GM19328 (cell line): Measurements from ENCODE around the gene ZNF740.
A peak's percentile ranks its signal among the peaks of the same experiment; 100 is the strongest.
"Not testable (repeated sequence)": the region's sequence is repeated elsewhere in the genome, so short reads cannot be mapped to it uniquely, and the experiment has no call there.

Source experiments
- ATAC-seq: cut with Tn5 transposase; IDR thresholded peaks from one replicate; pipeline ENCODE4 v1.9.1; 2021; ENCODE audit warnings: mild to moderate bottlenecking, moderate library complexity; ENCODE audit not compliant: unreplicated experiment

Gene ZNF740

GRCh38 chr12:53193985-53194716 is 13.6 kb downstream of the ZNF740 start:
- no peak for ATAC-seq

- ATAC-seq, result no peak
These were observed 14.5 kb downstream of the ZNF740 start for GRCh38 chr12:53194973-53195372.

GRCh38 chr12:53195516-53196420 is 15.2 kb downstream of the ZNF740 start:
- no peak for ATAC-seq

- ATAC-seq, result no peak
These were observed 16.0 kb downstream of the ZNF740 start for GRCh38 chr12:53196486-53196885.

GRCh38 chr12:53197011-53197640 is 16.6 kb downstream of the ZNF740 start:
- no peak for ATAC-seq

GRCh38 chr12:53198486-53199110 is 18.1 kb downstream of the ZNF740 start:
- ATAC-seq, result no peak

- no peak for ATAC-seq
These were observed 19.2 kb downstream of the ZNF740 start for GRCh38 chr12:53199700-53200099.

GRCh38 chr12:53200107-53200457 is 19.6 kb downstream of the ZNF740 start:
- no peak for ATAC-seq

- ATAC-seq, result peak; percentile 58
These were observed 20.1 kb downstream of the ZNF740 start for GRCh38 chr12:53200458-53201176.

GRCh38 chr12:53201177-53201541 is 20.6 kb downstream of the ZNF740 start:
- ATAC-seq, result no peak

- no peak for ATAC-seq
These were observed 21.1 kb downstream of the ZNF740 start for GRCh38 chr12:53201639-53202038.

GRCh38 chr12:53202316-53202715 is 21.8 kb downstream of the ZNF740 start:
- ATAC-seq, result not testable (repeated sequence)

- ATAC-seq, result no peak
These were observed 23.8 kb downstream of the ZNF740 start for GRCh38 chr12:53204351-53204750.

- peak; percentile 51 for ATAC-seq
These were observed 25.4 kb downstream of the ZNF740 start for GRCh38 chr12:53205747-53206419.

- peak; percentile 50 for ATAC-seq
These were observed 26.5 kb downstream of the ZNF740 start, which contains the start of gene ITGB7 for GRCh38 chr12:53207042-53207441. Gene ITGB7, minus strand, starts transcription at chr12:53207251. Its CDS starts 6,808 bp downstream, at chr12:53200443.

GRCh38 chr12:53208435-53208834 is 27.9 kb downstream of the ZNF740 start:
- no peak for ATAC-seq

GRCh38 chr12:53208877-53209463 is 28.4 kb downstream of the ZNF740 start:
- no peak for ATAC-seq

GRCh38 chr12:53210843-53211242 is 30.3 kb downstream of the ZNF740 start:
- ATAC-seq, result no peak
